Fibroblast of lung (primary cell): ENCODE results near the gene CYP4V2. TPM values are rescaled to one million over a fixed set of nuclear protein-coding genes. Genes with fewer than 3 reads are reported as not detected.

Experiments
- DNase-seq, 2 donors: peaks; one replicate each; pipeline versions ENCODE4 v3.0.0 to v3.0.0-alpha.2; 2010; ENCODE audit warnings: low read depth in 2 of 2
- H2AFZ ChIP-seq: 2 replicates; pipeline ENCODE4 v1.5.1; 2012; ENCODE audit warnings: low read length, control low read depth, inconsistent platforms
- H3K27ac ChIP-seq: 2 replicates; pipeline ENCODE4 v1.5.1; 2011; ENCODE audit warnings: low read length, control low read depth; ENCODE audit not compliant: insufficient read depth
- H3K27me3 ChIP-seq: 2 replicates; pipeline ENCODE4 v1.5.1; 2011; ENCODE audit warnings: mild to moderate bottlenecking, low read length; ENCODE audit not compliant: control insufficient read depth, insufficient read depth
- H3K36me3 ChIP-seq: 2 replicates; pipeline ENCODE4 v1.5.1; 2011; ENCODE audit warnings: low read length; ENCODE audit not compliant: control insufficient read depth, insufficient read depth
- H3K4me1 ChIP-seq: 2 replicates; pipeline ENCODE4 v1.5.1; 2011; ENCODE audit warnings: low read length; ENCODE audit not compliant: control insufficient read depth, insufficient read depth; ENCODE audit errors: extremely low read depth
- H3K4me2 ChIP-seq: 2 replicates; pipeline ENCODE4 v1.5.1; 2011; ENCODE audit warnings: low read length, control low read depth; ENCODE audit not compliant: insufficient read depth; ENCODE audit errors: extremely low read depth
- H3K4me3 ChIP-seq, 4 experiments: fragments of 200-600 bp in 1 of 4; sonication (generic) in 1 of 4; replicated peaks in 1 of 4; 2 replicates each; pipeline ENCODE4 v1.5.1; 2011 to 2016; ENCODE audit warnings: low read length in 4 of 4, low read depth in 3 of 4, mild to moderate bottlenecking in 3 of 4, control low read depth in 2 of 4, inconsistent platforms in 1 of 4, mixed read lengths in 1 of 4; ENCODE audit not compliant: insufficient read depth in 1 of 4; ENCODE audit errors: control extremely low read depth in 1 of 4
- H3K79me2 ChIP-seq: 2 replicates; pipeline ENCODE4 v1.5.1; 2012; ENCODE audit warnings: mild to moderate bottlenecking, low read length, inconsistent platforms; ENCODE audit not compliant: control insufficient read depth, insufficient read depth
- H3K9ac ChIP-seq: 2 replicates; pipeline ENCODE4 v1.5.1; 2011; ENCODE audit warnings: mild to moderate bottlenecking, low read length, control low read depth; ENCODE audit not compliant: insufficient read depth
- H3K9me3 ChIP-seq: 2 replicates; pipeline ENCODE4 v1.5.1; 2012; ENCODE audit warnings: low read depth, low read length; ENCODE audit not compliant: control insufficient read depth, insufficient read depth
- H4K20me1 ChIP-seq: 2 replicates; pipeline ENCODE4 v1.5.1; 2011; ENCODE audit warnings: low read length; ENCODE audit not compliant: control insufficient read depth, insufficient read depth; ENCODE audit errors: extremely low read depth
- CTCF ChIP-seq, 2 donors: IDR thresholded peaks in 1 of 2; conservative IDR thresholded peaks in 1 of 2; 1 replicate in 1 of 2; 2 replicates in 1 of 2; pipeline ENCODE4 v1.5.1; 2011 to 2012; ENCODE audit warnings: low read length in 2 of 2, control low read depth in 1 of 2, inconsistent platforms in 1 of 2, low read depth in 1 of 2, mild to moderate bottlenecking in 1 of 2
- EZH2 ChIP-seq: IDR thresholded peaks from 2 replicates; pipeline ENCODE4 v1.5.1; 2012; ENCODE audit warnings: low read length, control low read depth, mild to moderate bottlenecking; ENCODE audit errors: missing control alignments
- polyA minus RNA-seq: library from RNA; depleted of rRNA, polyadenylated mRNA; stranded (reverse); fragments of >200 nt; gene quantifications from 2 replicates; pipeline ENCODE4 v1.2.3, GENCODE V29; 2011; ENCODE audit warnings: low replicate concordance
- polyA plus RNA-seq, 2 donors: library from polyadenylated mRNA; depleted of rRNA in 1 of 2; stranded (reverse) in 1 of 2; unstranded in 1 of 2; fragments of >200 nt; gene quantifications; 2 replicates each; pipeline ENCODE4 v1.2.1, GENCODE V29; 2011 to 2012; ENCODE audit warnings: missing spikeins in 1 of 2
- total RNA-seq: library from RNA; depleted of rRNA; stranded (reverse); fragments of >200 nt; gene quantifications from 2 replicates; pipeline ENCODE4 v1.2.1, GENCODE V29; 2014

Gene CYP4V2
- total RNA-seq, result 27.2 and 37.8 TPM in 2 replicates
- polyA plus RNA-seq, result 8.2 and 17.2 TPM in 2 replicates
- 4.5 and 9.0 TPM in 2 replicates for polyA plus RNA-seq (2012)
- 0.86 and 1.7 TPM in 2 replicates for polyA minus RNA-seq

GRCh38 chr4:186191200-186192065 lies at the start of gene CYP4V2:
TSS of gene CYP4V2 (plus strand) at chr4:186191567. CDS start at chr4:186191824, 257 bp downstream.
- Histone ChIP-seq H3K79me2 (peaks cover 1% of the 10 kb centered on the region), H3K4me2 (peak within 1 kb of the TSS; percentile 85), H3K27ac (peak within 1 kb of the TSS; percentile 75), H3K36me3 (peaks cover 3% of the 10 kb centered on the region), H3K27me3 (no peaks in the 10 kb centered on the region), H3K9ac (peak within 1 kb of the TSS; percentile 88), H3K4me1 (no peaks in the 10 kb centered on the region), H3K4me3 (peak within 1 kb of the TSS; percentile 50 to 85 (median 84)), H4K20me1 (no peaks in the 10 kb centered on the region), H2AFZ (peak within 1 kb of the TSS; percentile 94), H3K9me3 (no peaks in the 10 kb centered on the region)
- no peak for TF ChIP-seq EZH2
- TF ChIP-seq CTCF (conservative IDR thresholded peaks at IDR 0.05 in 1 of 2, IDR thresholded peaks at IDR 0.05 in 1 of 2; ENCODE audit: low read depth in 1 of 2, low read length in 2 of 2), result peak in 1 of 2 donors; percentile 11
- peak; percentile 79 to 85 for DNase-seq

GRCh38 chr4:186144198-186144945 lies 47.0 kb upstream of the CYP4V2 start:
- Histone ChIP-seq H3K4me1 (peaks cover 2% of the 10 kb centered on the region), H3K9ac (no peak overlapping the region), H2AFZ (peak overlapping the region; percentile 74), H3K36me3 (no peaks in the 10 kb centered on the region), H3K79me2 (no peaks in the 10 kb centered on the region), H3K4me2 (peak overlapping the region; percentile 55), H3K4me3 (peak overlapping the region; percentile 40 to 63 (median 54)), H3K27me3 (no peaks in the 10 kb centered on the region), H3K9me3 (no peaks in the 10 kb centered on the region), H3K27ac (peak overlapping the region; percentile 36), H4K20me1 (no peaks in the 10 kb centered on the region)
- DNase-seq, result peak; percentile 48 to 65
- TF ChIP-seq CTCF (conservative IDR thresholded peaks at IDR 0.05 in 1 of 2, IDR thresholded peaks at IDR 0.05 in 1 of 2; ENCODE audit: low read depth in 1 of 2, low read length in 2 of 2) (peak; percentile 7 to 11), EZH2 (no peak)

- Histone ChIP-seq H3K27me3 (no peaks in the 10 kb centered on the region), H3K4me1 (peaks cover 2% of the 10 kb centered on the region), H3K27ac (peak overlapping the region; percentile 15), H3K9me3 (no peaks in the 10 kb centered on the region), H3K9ac (peak overlapping the region; percentile 58), H3K4me2 (peak overlapping the region; percentile 88), H3K36me3 (no peaks in the 10 kb centered on the region), H4K20me1 (no peaks in the 10 kb centered on the region), H2AFZ (peak overlapping the region; percentile 71), H3K79me2 (no peaks in the 10 kb centered on the region), H3K4me3 (peak overlapping the region; percentile 41 to 63 (median 44))
- peak; percentile 51 to 76 for DNase-seq
- TF ChIP-seq EZH2 (no peak), CTCF (conservative IDR thresholded peaks at IDR 0.05 in 1 of 2, IDR thresholded peaks at IDR 0.05 in 1 of 2; ENCODE audit: low read depth in 1 of 2, low read length in 2 of 2) (no peak)
These were observed 46.3 kb upstream of the CYP4V2 start for GRCh38 chr4:186144946-186145569.
